ENCODE measurements around the gene RNF183. TPM values are rescaled to one million over a fixed set of nuclear protein-coding genes. Genes with fewer than 3 reads are reported as not detected.
A peak's percentile ranks its signal among the peaks of the same experiment; 100 is the strongest.

The RNF183 gene
- total RNA-seq, 1 donor from 2014 or later, result not detected

- peak; percentile 57 to 83 for ATAC-seq
- Histone ChIP-seq H3K27ac (peak overlapping the region; percentile 67), H3K9me3 (no peaks in the 10 kb centered on the region), H3K36me3 (no peaks in the 10 kb centered on the region), H3K4me3 (no peak overlapping the region), H3K27me3 (ENCODE audit: low read depth) (no peaks in the 10 kb centered on the region), H3K4me1 (peaks cover 22% of the 10 kb centered on the region)
- intact Hi-C loops (cut with DNase I), result no loop called here
- TF ChIP-seq CTCF (IDR thresholded peaks at IDR 0.05), result no peak
- DNase-seq, result peak; percentile 58
Measured at GRCh38 chr9:113343732-113344231, 40.6 kb upstream of the RNF183 start.

GRCh38 chr9:113341712-113342410 lies 38.7 kb upstream of the RNF183 start:
- no peak for ATAC-seq
- Histone ChIP-seq H3K27me3 (ENCODE audit: low read depth) (no peaks in the 10 kb centered on the region), H3K4me1 (peaks cover 22% of the 10 kb centered on the region), H3K27ac (no peak overlapping the region), H3K9me3 (no peaks in the 10 kb centered on the region), H3K36me3 (no peaks in the 10 kb centered on the region), H3K4me3 (no peak overlapping the region)
- intact Hi-C loops (cut with DNase I), result no loop called here
- no peak for TF ChIP-seq CTCF (IDR thresholded peaks at IDR 0.05)
- no peak for DNase-seq

- no peak for TF ChIP-seq CTCF (IDR thresholded peaks at IDR 0.05)
- intact Hi-C loops (cut with DNase I), result no loop called here
- H3K4me3 ChIP-seq, result peak within 1 kb of the TSS; percentile 94
- ATAC-seq (peak; percentile 96 to 98), DNase-seq (peak; percentile 91)
- peaks cover 22% of the 10 kb centered on the region for H3K4me1 ChIP-seq
- no peaks in the 10 kb centered on the region for H3K36me3 ChIP-seq
- H3K27ac ChIP-seq, result peak within 1 kb of the TSS; percentile 83
- H3K27me3 ChIP-seq (ENCODE audit: low read depth), result no peaks in the 10 kb centered on the region
- H3K9me3 ChIP-seq, result no peaks in the 10 kb centered on the region
Measured at GRCh38 chr9:113340011-113340699, 37.0 kb upstream of the RNF183 start, which contains the start of gene WDR31. WDR31 (minus strand) TSS chr9:113340275; CDS start chr9:113332022, 8,253 bp downstream.

GRCh38 chr9:113337714-113338113 lies 34.5 kb upstream of the RNF183 start:
- Histone ChIP-seq H3K27me3 (ENCODE audit: low read depth) (no peaks in the 10 kb centered on the region), H3K4me1 (peaks cover 15% of the 10 kb centered on the region), H3K4me3 (no peak overlapping the region), H3K9me3 (no peaks in the 10 kb centered on the region), H3K36me3 (no peaks in the 10 kb centered on the region), H3K27ac (no peak overlapping the region)
- ATAC-seq, result no peak
- intact Hi-C loops (cut with DNase I), result no loop called here
- TF ChIP-seq CTCF (IDR thresholded peaks at IDR 0.05), result no peak
- no peak for DNase-seq

- Histone ChIP-seq H3K27me3 (ENCODE audit: low read depth) (no peaks in the 10 kb centered on the region), H3K4me1 (no peaks in the 10 kb centered on the region), H3K36me3 (no peaks in the 10 kb centered on the region), H3K9me3 (no peaks in the 10 kb centered on the region), H3K4me3 (no peak overlapping the region), H3K27ac (no peak overlapping the region)
- intact Hi-C loops (cut with DNase I), result no loop called here
- TF ChIP-seq CTCF (IDR thresholded peaks at IDR 0.05), result no peak
- DNase-seq (no peak), ATAC-seq (no peak)
Measured at GRCh38 chr9:113331780-113332179, 28.6 kb upstream of the RNF183 start.

All from lower lobe of right lung (tissue), 2 donors.